ENCODE data around the gene PRKCA. TPM values are rescaled to one million over a fixed set of nuclear protein-coding genes. Genes with fewer than 3 reads are reported as not detected.

Gene PRKCA
- total and polyA plus RNA-seq, 2 experiments from 2014 or later, result 6.4 to 35.4 TPM

GRCh38 chr17:66317629-66318028 is 15.2 kb downstream of the PRKCA start:
- ATAC-seq, result no peak
- TF ChIP-seq POLR2AphosphoS5 (IDR thresholded peaks at IDR 0.05; ENCODE audit: low read depth), result no peak
- no peak for TF ChIP-seq REST (IDR thresholded peaks at IDR 0.05; ENCODE audit: unreplicated experiment)
- TF ChIP-seq CREB1 (CRISPR knock-in tag; IDR thresholded peaks at IDR 0.05; ENCODE audit: low read depth), result no peak
- TF ChIP-seq ZNF462 (CRISPR knock-in tag; IDR thresholded peaks at IDR 0.05), result no peak
- TF ChIP-seq CTCF (conservative IDR thresholded peaks at IDR 0.05; ENCODE audit: low read depth in 2 of 2), result no peak
- TF ChIP-seq ETS1 (IDR thresholded peaks at IDR 0.05), result no peak
- TF ChIP-seq ZNF114 (CRISPR knock-in tag; IDR thresholded peaks at IDR 0.05), result no peak
- no peak for TF ChIP-seq NANOG (IDR thresholded peaks at IDR 0.05; ENCODE audit: borderline replicate concordance)
- no peak for TF ChIP-seq STAT1 (IDR thresholded peaks at IDR 0.05; ENCODE audit: unreplicated experiment)
- TF ChIP-seq EZH2phosphoT487 (IDR thresholded peaks at IDR 0.05; ENCODE audit: unreplicated experiment), result no peak
- TF ChIP-seq ZNF331 (CRISPR knock-in tag; IDR thresholded peaks at IDR 0.05; ENCODE audit: low read depth), result no peak

More at GRCh38 chr17:66317629-66318028, 15.2 kb downstream of the PRKCA start:
- H3K9me2 ChIP-seq (ENCODE audit: insufficient read depth), result no peaks in the 10 kb centered on the region
- H3K36me3 Mint-ChIP-seq (ENCODE audit: low read depth), result peaks cover 12% of the 10 kb centered on the region
- H3K4me2 ChIP-seq, result no peak overlapping the region
- H3F3A ChIP-seq (replicated peaks; ENCODE audit: low read depth), result no peaks in the 10 kb centered on the region
- H3K27me3 Mint-ChIP-seq (ENCODE audit: insufficient read depth, low read depth, poor library complexity), result no peaks in the 10 kb centered on the region
- H3K4me1 ChIP-seq (ENCODE audit: insufficient read depth), result no peaks in the 10 kb centered on the region
- no peaks in the 10 kb centered on the region for H3K36me3 ChIP-seq (ENCODE audit: insufficient read depth)
- no peak overlapping the region for H3K4me3 Mint-ChIP-seq
- H3K27me3 ChIP-seq (ENCODE audit: insufficient read depth), result no peaks in the 10 kb centered on the region
- 0 out of 2 replicates have a peak, but pooled peaks cover 5% of the 10 kb centered on the region for H3K79me2 ChIP-seq (replicated peaks; ENCODE audit: insufficient read depth)
- H3K27ac Mint-ChIP-seq, result no peak overlapping the region
- no peak for DNase-seq (ENCODE audit: low spot score)
- H4K20me1 ChIP-seq (replicated peaks; ENCODE audit: insufficient read depth), result no peaks in the 10 kb centered on the region
- no peaks in the 10 kb centered on the region for H3K4me1 Mint-ChIP-seq
- no peak overlapping the region for H3K27ac ChIP-seq (ENCODE audit: low read depth)
- no peak overlapping the region for H3K4me3 ChIP-seq
- peaks cover 8% of the 10 kb centered on the region for H3K9me3 Mint-ChIP-seq
- no peak overlapping the region for H2AFZ ChIP-seq
